ENCODE data around the gene CASKIN2.

GRCh38 chr17:75472119-75472518, 43.2 kb downstream of the CASKIN2 start:
- TF ChIP-seq CTCF (IDR thresholded peaks at IDR 0.05) = no peak
- no peak for TF ChIP-seq POLR2AphosphoS5 (IDR thresholded peaks at IDR 0.05)
- TF ChIP-seq POLR2A (IDR thresholded peaks at IDR 0.05) = no peak
